ENCODE results near the gene ATP2C2.

- no peak for TF ChIP-seq POLR2A (IDR thresholded peaks at IDR 0.05; ENCODE audit: low read depth, low read length)
- TF ChIP-seq POLR2AphosphoS5 (IDR thresholded peaks at IDR 0.05; ENCODE audit: low read depth, low read length), result no peak
These were observed 23.6 kb upstream of the ATP2C2 start for GRCh38 chr16:84344781-84345180.

All from GM12892 (cell line).